ENCODE measurements around the gene GOLGA8H. TPM values are rescaled to one million over a fixed set of nuclear protein-coding genes. Genes with fewer than 3 reads are reported as not detected.
"Not testable (repeated sequence)": the region's sequence is repeated elsewhere in the genome, so short reads cannot be mapped to it uniquely, and the experiment has no call there.

GOLGA8H gene
- total RNA-seq, 1 experiment from 2014 or later = 0.79 TPM

GRCh38 chr15:30625436-30626193 is 21.8 kb downstream of the GOLGA8H start, which contains the start of gene ARHGAP11B:
Gene ARHGAP11B (plus strand): TSS chr15:30626128.
- H3K79me2 ChIP-seq (ENCODE audit: insufficient read depth, low read length) = peaks cover 45% of the 10 kb centered on the region
- POLR2A ChIA-PET = not testable (repeated sequence)

DNA sequence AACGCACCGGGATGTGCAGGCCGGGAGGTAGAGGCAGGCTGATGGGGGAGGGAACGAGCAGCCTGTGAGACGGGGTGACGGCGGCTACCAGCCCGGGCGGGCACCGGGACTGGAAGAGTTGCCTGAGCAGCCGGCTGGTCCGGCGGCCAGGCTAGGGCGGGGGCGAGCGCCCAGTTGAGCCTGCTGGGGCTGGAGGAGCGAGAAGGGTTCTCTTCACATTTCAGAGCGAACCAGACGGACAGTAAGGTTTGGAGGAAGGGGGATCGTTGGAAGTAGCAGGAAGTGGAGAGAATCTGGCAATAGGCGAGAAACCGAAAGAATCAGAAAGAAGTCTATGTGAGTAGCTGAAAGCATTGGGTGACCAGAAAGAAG is 22.4 kb downstream of the GOLGA8H start:
- TF ChIP-seq SIN3A (IDR thresholded peaks at IDR 0.05; ENCODE audit: low read depth) = peak; percentile 23; the same call in 1 of the 2 replicates
- peaks cover 46% of the 10 kb centered on the region for H3K79me2 ChIP-seq (ENCODE audit: insufficient read depth, low read length)
- H3K4me1 ChIP-seq (ENCODE audit: control insufficient read depth in 1 of 2, insufficient read depth in 2 of 2, low read length in 2 of 2); BruUV-seq (replicated peaks); H2AFZ ChIP-seq (ENCODE audit: low read depth, low read length, poor library complexity, severe bottlenecking); H4K20me1 ChIP-seq (ENCODE audit: insufficient read depth); RAD21 ChIA-PET (ENCODE audit: low non-redundant PET in 1 of 2, low total read pairs in 2 of 2, uncharacterized antibody in 2 of 2, unreplicated experiment in 2 of 2); POLR2A ChIA-PET; ATAC-seq; H3K36me3 ChIP-seq (ENCODE audit: control insufficient read depth in 1 of 2, insufficient read depth in 2 of 2, low read length in 2 of 2); H3K9me2 ChIP-seq (ENCODE audit: insufficient read depth); H3K27me3 ChIP-seq (ENCODE audit: insufficient read depth, low read length); intact Hi-C loops (cut with micrococcal nuclease); DNase-seq (ENCODE audit: low read depth, low spot score); H3K9me3 ChIP-seq (ENCODE audit: control insufficient read depth in 1 of 2, insufficient read depth in 1 of 2, low read depth in 1 of 2, low read length in 2 of 2): not testable (repeated sequence)
- peak overlapping the region; percentile 65 to 79 for H3K4me3 ChIP-seq (replicated peaks in 1 of 2; ENCODE audit: low read depth in 1 of 2, low read length in 2 of 2)
- CTCF ChIA-PET = interaction anchor here (1.0 kb wide), 1 partner anchor 503 kb away, joined by 4 read pairs; no protein-coding TSS in a partner anchor
- peak overlapping the region; percentile 85 for H3K9ac ChIP-seq (ENCODE audit: low read length)
- peak overlapping the region; percentile 89 for H3K27ac ChIP-seq (ENCODE audit: low read depth, low read length)
- H3K4me2 ChIP-seq (ENCODE audit: low read length) = peak overlapping the region; percentile 73

More at GRCh38 chr15:30625436-30626193, 21.8 kb downstream of the GOLGA8H start, which contains the start of gene ARHGAP11B:
- intact Hi-C loops (cut with micrococcal nuclease); H3K27me3 ChIP-seq (ENCODE audit: insufficient read depth, low read length); H3K9me2 ChIP-seq (ENCODE audit: insufficient read depth); H3K4me1 ChIP-seq (ENCODE audit: control insufficient read depth in 1 of 2, insufficient read depth in 2 of 2, low read length in 2 of 2); H4K20me1 ChIP-seq (ENCODE audit: insufficient read depth); BruUV-seq (replicated peaks); H3K9me3 ChIP-seq (ENCODE audit: control insufficient read depth in 1 of 2, insufficient read depth in 1 of 2, low read depth in 1 of 2, low read length in 2 of 2); RAD21 ChIA-PET (ENCODE audit: low non-redundant PET in 1 of 2, low total read pairs in 2 of 2, uncharacterized antibody in 2 of 2, unreplicated experiment in 2 of 2); H3K36me3 ChIP-seq (ENCODE audit: control insufficient read depth in 1 of 2, insufficient read depth in 2 of 2, low read length in 2 of 2): not testable (repeated sequence)
- Histone ChIP-seq H2AFZ (ENCODE audit: low read depth, low read length, poor library complexity, severe bottlenecking) (peak within 1 kb of the TSS; percentile 26), H3K9ac (ENCODE audit: low read length) (peak within 1 kb of the TSS; percentile 85), H3K4me2 (ENCODE audit: low read length) (peak within 1 kb of the TSS; percentile 73), H3K4me3 (replicated peaks in 1 of 2; ENCODE audit: low read depth in 1 of 2, low read length in 2 of 2) (peak within 1 kb of the TSS; percentile 65 to 79), H3K27ac (ENCODE audit: low read depth, low read length) (peak within 1 kb of the TSS; percentile 89)
- DNase-seq (ENCODE audit: low read depth, low spot score) (peak; percentile 97), ATAC-seq (peak; percentile 94)
- TF ChIP-seq SIN3A (IDR thresholded peaks at IDR 0.05; ENCODE audit: low read depth) (peak; percentile 23; the same call in 1 of the 2 replicates), SP1 (IDR thresholded peaks at IDR 0.05; ENCODE audit: low read depth) (peak; percentile 39; the same call in 1 of the 2 replicates), MAX (IDR thresholded peaks at IDR 0.05) (peak; percentile 47), ELF1 (IDR thresholded peaks at IDR 0.05; ENCODE audit: borderline replicate concordance, low read depth) (peak; percentile 26; the same call in 1 of the 2 replicates)
- CTCF ChIA-PET = interaction anchor here (1.0 kb wide), 1 partner anchor 504 kb away, joined by 4 read pairs; no protein-coding TSS in a partner anchor

GRCh38 chr15:30626632-30627031 is 22.8 kb downstream of the GOLGA8H start:
- CTCF ChIA-PET; intact Hi-C loops (cut with micrococcal nuclease); BruUV-seq (replicated peaks); H2AFZ ChIP-seq (ENCODE audit: low read depth, low read length, poor library complexity, severe bottlenecking); DNase-seq (ENCODE audit: low read depth, low spot score); H4K20me1 ChIP-seq (ENCODE audit: insufficient read depth); H3K27me3 ChIP-seq (ENCODE audit: insufficient read depth, low read length); POLR2A ChIA-PET; RAD21 ChIA-PET (ENCODE audit: low non-redundant PET in 1 of 2, low total read pairs in 2 of 2, uncharacterized antibody in 2 of 2, unreplicated experiment in 2 of 2); H3K9me2 ChIP-seq (ENCODE audit: insufficient read depth); H3K4me1 ChIP-seq (ENCODE audit: control insufficient read depth in 1 of 2, insufficient read depth in 2 of 2, low read length in 2 of 2); H3K9me3 ChIP-seq (ENCODE audit: control insufficient read depth in 1 of 2, insufficient read depth in 1 of 2, low read depth in 1 of 2, low read length in 2 of 2); H3K36me3 ChIP-seq (ENCODE audit: control insufficient read depth in 1 of 2, insufficient read depth in 2 of 2, low read length in 2 of 2): not testable (repeated sequence)
- Histone ChIP-seq H3K4me2 (ENCODE audit: low read length) (peak overlapping the region; percentile 73), H3K9ac (ENCODE audit: low read length) (peak overlapping the region; percentile 85), H3K27ac (ENCODE audit: low read depth, low read length) (peak overlapping the region; percentile 89), H3K4me3 (replicated peaks in 1 of 2; ENCODE audit: low read depth in 1 of 2, low read length in 2 of 2) (peak overlapping the region; percentile 65 to 79), H3K79me2 (ENCODE audit: insufficient read depth, low read length) (peaks cover 51% of the 10 kb centered on the region)
- 0 out of 2 replicates have a peak, but pooled peaks have one; percentile 5 for ATAC-seq
